Measurements from ENCODE around the gene ATP6V1D. TPM values are rescaled to one million over a fixed set of nuclear protein-coding genes. Genes with fewer than 3 reads are reported as not detected.

ATP6V1D gene
- total and polyA plus RNA-seq, 9 donors: 60.9 to 80.6 (median 69.2) TPM

DNA sequence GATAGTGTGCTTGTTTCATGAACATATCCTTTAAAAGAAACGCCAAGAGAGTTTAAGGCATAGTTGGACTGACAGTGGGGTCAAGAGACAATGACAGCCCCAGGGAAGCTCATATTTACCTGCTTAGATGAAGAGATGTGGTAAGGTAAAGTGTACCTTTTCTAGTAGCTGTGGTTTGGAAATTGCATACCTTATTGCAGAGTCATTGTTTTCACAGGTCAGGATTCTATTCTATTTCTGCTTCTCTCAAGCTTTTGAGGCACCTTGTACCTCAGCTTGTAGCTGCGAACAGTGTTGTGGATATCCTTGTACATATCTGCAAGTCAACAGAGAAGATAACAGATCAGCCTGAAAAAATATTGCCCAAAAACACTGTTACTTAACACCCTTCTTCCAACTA lies 47.7 kb downstream of the ATP6V1D start:
- Histone ChIP-seq H3K4me1 (ENCODE audit: control insufficient read depth, insufficient read depth, low read length) (no peaks in the 10 kb centered on the region), H3K36me3 (ENCODE audit: control insufficient read depth, insufficient read depth, low read length) (peaks cover 5% of the 10 kb centered on the region), H3K27me3 (ENCODE audit: control insufficient read depth, insufficient read depth, low read length) (no peaks in the 10 kb centered on the region), H3K27ac (ENCODE audit: low read length) (no peak overlapping the region), H3K9me3 (replicated peaks; ENCODE audit: control insufficient read depth, low read depth, low read length) (no peaks in the 10 kb centered on the region), H3K4me3 (ENCODE audit: low read length) (no peak overlapping the region)
- no peak for DNase-seq
- 83% methylated on average over 1 of the region's 2 CpGs for WGBS (ENCODE audit: insufficient coverage)

Other genes with a start within 250 kb of the ATP6V1D start
- gene GARIN2, start 170.4 kb downstream of the ATP6V1D start, total RNA-seq: 0.04 TPM
- gene GARIN2, start 170.4 kb downstream of the ATP6V1D start, polyA plus RNA-seq (ENCODE audit: insufficient read depth in 1 of 8, insufficient read length in 8 of 8, low replicate concordance in 1 of 8): under 1 TPM; 0.23 to 0.63 (median 0.38) TPM
- gene PALS1, start 118.4 kb downstream of the ATP6V1D start, total RNA-seq: 14.7 TPM
- 10 to 100 TPM; 10.1 to 14.8 (median 13.6) TPM for gene PALS1, start 118.4 kb downstream of the ATP6V1D start, polyA plus RNA-seq (ENCODE audit: insufficient read depth in 1 of 8, insufficient read length in 8 of 8, low replicate concordance in 1 of 8)
- 90.0 TPM for gene EIF2S1, start 524 bp upstream of the ATP6V1D start, total RNA-seq
- gene EIF2S1, start 524 bp upstream of the ATP6V1D start, polyA plus RNA-seq (ENCODE audit: insufficient read depth in 1 of 8, insufficient read length in 8 of 8, low replicate concordance in 1 of 8): 10 to 100 TPM; 60.3 to 97.4 (median 91.3) TPM
- gene PLEK2, start 52.4 kb upstream of the ATP6V1D start, total RNA-seq: 0.22 TPM
- 1 to 10 TPM in 3 of 8 donors, under 1 TPM in 5; 0.44 to 3.0 (median 0.88) TPM for gene PLEK2, start 52.4 kb upstream of the ATP6V1D start, polyA plus RNA-seq (ENCODE audit: insufficient read depth in 1 of 8, insufficient read length in 8 of 8, low replicate concordance in 1 of 8)
- gene TMEM229B, start 128.9 kb upstream of the ATP6V1D start, total RNA-seq: 0.40 TPM
- under 1 TPM; 0.23 to 0.62 (median 0.43) TPM for gene TMEM229B, start 128.9 kb upstream of the ATP6V1D start, polyA plus RNA-seq (ENCODE audit: insufficient read depth in 1 of 8, insufficient read length in 8 of 8, low replicate concordance in 1 of 8)
- gene PLEKHH1, start 173.5 kb upstream of the ATP6V1D start, total RNA-seq: 0.75 TPM
- 1 to 10 TPM in 6 of 8 donors, under 1 TPM in 2; 0.58 to 3.5 (median 1.4) TPM for gene PLEKHH1, start 173.5 kb upstream of the ATP6V1D start, polyA plus RNA-seq (ENCODE audit: insufficient read depth in 1 of 8, insufficient read length in 8 of 8, low replicate concordance in 1 of 8)
- 10.0 TPM for gene PIGH, start 240.5 kb upstream of the ATP6V1D start, total RNA-seq
- 10 to 100 TPM in 6 of 8 donors, 1 to 10 TPM in 2; 9.8 to 14.8 (median 13.1) TPM for gene PIGH, start 240.5 kb upstream of the ATP6V1D start, polyA plus RNA-seq (ENCODE audit: insufficient read depth in 1 of 8, insufficient read length in 8 of 8, low replicate concordance in 1 of 8)

Measured in muscle of leg (tissue), 11 donors.